ENCODE data around the gene SLC17A7.
A peak's percentile ranks its signal among the peaks of the same experiment; 100 is the strongest.
"Not testable (repeated sequence)": the region's sequence is repeated elsewhere in the genome, so short reads cannot be mapped to it uniquely, and the experiment has no call there.

The SLC17A7 gene

GRCh38 chr19:49448432-49448786, 7.1 kb upstream of the SLC17A7 start:
- intact Hi-C loops (cut with DNase I) = loop anchor here (10.0 kb wide), 1 partner anchor 224 kb away; no protein-coding TSS in a partner anchor
- no peak for DNase-seq

GRCh38 chr19:49447485-49448431, 6.4 kb upstream of the SLC17A7 start:
- intact Hi-C loops (cut with DNase I) = loop anchor here (10.0 kb wide), 1 partner anchor 223 kb away; no protein-coding TSS in a partner anchor
- peak in 1 of 42 donors; percentile 9 for DNase-seq

- intact Hi-C loops (cut with DNase I) = loop anchor here (10.0 kb wide), 1 partner anchor 221 kb away; no protein-coding TSS in a partner anchor
- DNase-seq = no peak
These were observed 4.7 kb upstream of the SLC17A7 start for GRCh38 chr19:49445997-49446396.

- not testable (repeated sequence) for DNase-seq
- intact Hi-C loops (cut with DNase I) = loop anchor here (5.0 to 10.0 kb wide), 2 partner anchors 52 to 219 kb away; no protein-coding TSS in a partner anchor
These were observed 2.9 kb upstream of the SLC17A7 start for GRCh38 chr19:49444100-49444700.

GRCh38 chr19:49443366-49444099, 2.2 kb upstream of the SLC17A7 start:
- intact Hi-C loops (cut with DNase I) = loop anchor here (5.0 to 10.0 kb wide), 2 partner anchors 51 to 219 kb away; no protein-coding TSS in a partner anchor
- peak; percentile 90 to 98 (median 95) for DNase-seq

GRCh38 chr19:49442771-49443365, 1.5 kb upstream of the SLC17A7 start:
- DNase-seq = peak in 38 of 42 donors; percentile 8 to 70 (median 32)
- intact Hi-C loops (cut with DNase I) = loop anchor here (5.0 to 10.0 kb wide), 2 partner anchors 51 to 218 kb away; no protein-coding TSS in a partner anchor

- intact Hi-C loops (cut with DNase I) = loop anchor here (5.0 to 10.0 kb wide), 2 partner anchors 50 to 218 kb away; no protein-coding TSS in a partner anchor
- no peak for DNase-seq
These were observed 1.0 kb upstream of the SLC17A7 start for GRCh38 chr19:49442354-49442753.

GRCh38 chr19:49441960-49442350, 628 bp upstream of the SLC17A7 start:
- no peak for DNase-seq
- intact Hi-C loops (cut with DNase I) = loop anchor here (5.0 to 10.0 kb wide), 2 partner anchors 50 to 217 kb away; no protein-coding TSS in a partner anchor

GRCh38 chr19:49440439-49441209, 703 bp downstream of the SLC17A7 start:
- no peak for DNase-seq
- intact Hi-C loops (cut with DNase I) = loop anchor here (5.0 to 10.0 kb wide), 2 partner anchors 48 to 216 kb away; no protein-coding TSS in a partner anchor

GRCh38 chr19:49439836-49440235, 1.5 kb downstream of the SLC17A7 start:
- DNase-seq = no peak
- intact Hi-C loops (cut with DNase I) = loop anchor here (5.0 to 10.0 kb wide), 2 partner anchors 48 to 215 kb away; no protein-coding TSS in a partner anchor

- intact Hi-C loops (cut with DNase I) = no loop called here
- DNase-seq = no peak
These were observed 3.1 kb downstream of the SLC17A7 start for GRCh38 chr19:49438261-49438660.

GRCh38 chr19:49437231-49437630, 4.1 kb downstream of the SLC17A7 start:
- DNase-seq = no peak
- intact Hi-C loops (cut with DNase I) = no loop called here

- DNase-seq = no peak
- intact Hi-C loops (cut with DNase I) = no loop called here
These were observed 4.8 kb downstream of the SLC17A7 start for GRCh38 chr19:49436381-49437017.

- intact Hi-C loops (cut with DNase I) = no loop called here
- no peak for DNase-seq
These were observed 5.7 kb downstream of the SLC17A7 start for GRCh38 chr19:49435670-49436069.

- intact Hi-C loops (cut with DNase I) = no loop called here
- DNase-seq = no peak
These were observed 6.3 kb downstream of the SLC17A7 start for GRCh38 chr19:49434907-49435583.

- intact Hi-C loops (cut with DNase I) = no loop called here
- no peak for DNase-seq
These were observed 8.0 kb downstream of the SLC17A7 start for GRCh38 chr19:49433240-49433901.

Data from head of caudate nucleus (tissue), 42 donors.